HepG2 (cell line): Measurements from ENCODE around the gene KPNB1. TPM values are rescaled to one million over a fixed set of nuclear protein-coding genes. Genes with fewer than 3 reads are reported as not detected.
A peak's percentile ranks its signal among the peaks of the same experiment; 100 is the strongest.

Experiments
- CTCF ChIP-seq: sonication (generic); formaldehyde crosslinking; IDR thresholded peaks from 2 replicates; pipeline ENCODE4 v1.5.0; 2020; ENCODE audit warnings: mild to moderate bottlenecking, missing genetic modification reagents, moderate library complexity
- IRF1 ChIP-seq: sonication (generic); formaldehyde crosslinking; IDR thresholded peaks from 2 replicates; pipeline ENCODE4 v1.4.0; 2020; ENCODE audit warnings: low read depth, mild to moderate bottlenecking, missing genetic modification reagents
- KAT7 ChIP-seq: IDR thresholded peaks from 2 replicates; pipeline ENCODE4 v1.6.1; 2018; ENCODE audit warnings: borderline replicate concordance, missing compliant biosample characterization
- KDM5B ChIP-seq: sonication (generic); formaldehyde crosslinking; IDR thresholded peaks from 2 replicates; pipeline ENCODE4 v1.4.0; 2020; ENCODE audit warnings: missing genetic modification reagents, mild to moderate bottlenecking, borderline replicate concordance
- MTERF4 ChIP-seq: sonication (generic); formaldehyde crosslinking; IDR thresholded peaks from 2 replicates; pipeline ENCODE4 v1.8.0; 2023; ENCODE audit warnings: mild to moderate bottlenecking, missing genetic modification reagents
- NCOA5 ChIP-seq: sonication (generic); formaldehyde crosslinking; IDR thresholded peaks from 2 replicates; pipeline ENCODE4 v1.4.0; 2020; ENCODE audit warnings: missing genetic modification reagents
- NR2F6 ChIP-seq, 2 experiments: IDR thresholded peaks; 2 replicates each; pipeline ENCODE4 v1.6.1; 2016; ENCODE audit warnings: antibody characterized with exemption in 1 of 2, mild to moderate bottlenecking in 1 of 2
- PCBP1 ChIP-seq: fragments of 200-400 bp; formaldehyde crosslinking; IDR thresholded peaks from 2 replicates; pipeline ENCODE4 v1.6.1; 2017; ENCODE audit warnings: mild to moderate bottlenecking, low read depth, low read length, borderline replicate concordance
- PHF5A ChIP-seq: IDR thresholded peaks from one replicate; pipeline ENCODE4 v1.6.1; 2018; ENCODE audit warnings: low read depth, missing genetic modification reagents; ENCODE audit not compliant: unreplicated experiment
- RBFOX2 ChIP-seq: fragments of 200-400 bp; formaldehyde crosslinking; IDR thresholded peaks from 2 replicates; pipeline ENCODE4 v1.6.1; 2017; ENCODE audit warnings: low read depth, mild to moderate bottlenecking, low read length
- SAFB2 ChIP-seq: sonication (generic); formaldehyde crosslinking; IDR thresholded peaks from 2 replicates; pipeline ENCODE4 v1.5.1; 2020; ENCODE audit warnings: missing genetic modification reagents, low read depth, mild to moderate bottlenecking, borderline replicate concordance
- SP140L ChIP-seq: sonication (generic); formaldehyde crosslinking; IDR thresholded peaks from 2 replicates; pipeline ENCODE4 v1.4.0; 2020; ENCODE audit warnings: missing genetic modification reagents, borderline replicate concordance
- SP4 ChIP-seq: sonication (generic); formaldehyde crosslinking; IDR thresholded peaks from 2 replicates; pipeline ENCODE4 v1.8.1; 2023; ENCODE audit warnings: mild to moderate bottlenecking, missing genetic modification reagents
- TBP ChIP-seq: sonication (generic); formaldehyde crosslinking; IDR thresholded peaks from 2 replicates; pipeline ENCODE4 v1.5.0; 2020; ENCODE audit warnings: missing genetic modification reagents
- TERF1 ChIP-seq: sonication (generic); formaldehyde crosslinking; IDR thresholded peaks from 2 replicates; pipeline ENCODE4 v1.8.0; 2022; ENCODE audit warnings: mild to moderate bottlenecking, missing genetic modification reagents, moderate library complexity
- ZBTB7A ChIP-seq: sonication (generic); formaldehyde crosslinking; IDR thresholded peaks from 2 replicates; pipeline ENCODE4 v1.8.0; 2022; ENCODE audit warnings: mild to moderate bottlenecking, missing genetic modification reagents
- ZNF3 ChIP-seq: IDR thresholded peaks from 2 replicates; pipeline ENCODE4 v1.7.0; 2017; ENCODE audit warnings: inconsistent platforms
- ZNF333 ChIP-seq: sonication (generic); formaldehyde crosslinking; IDR thresholded peaks from 2 replicates; pipeline ENCODE4 v1.4.0; 2020; ENCODE audit warnings: mild to moderate bottlenecking, missing genetic modification reagents, borderline replicate concordance
- ZNF343 ChIP-seq: sonication (generic); formaldehyde crosslinking; IDR thresholded peaks from 2 replicates; pipeline ENCODE4 v1.4.0; 2020; ENCODE audit warnings: mild to moderate bottlenecking, missing genetic modification reagents
- ZNF576 ChIP-seq: sonication (generic); formaldehyde crosslinking; IDR thresholded peaks from 2 replicates; pipeline ENCODE4 v1.4.0; 2020; ENCODE audit warnings: mild to moderate bottlenecking, missing genetic modification reagents
- ZNF800 ChIP-seq: sonication (generic); formaldehyde crosslinking; IDR thresholded peaks from 2 replicates; pipeline ENCODE4 v1.4.0; 2020; ENCODE audit warnings: missing genetic modification reagents
- ZNF883 ChIP-seq: sonication (generic); formaldehyde crosslinking; IDR thresholded peaks from 2 replicates; pipeline ENCODE4 v1.5.1; 2020; ENCODE audit warnings: mild to moderate bottlenecking, missing genetic modification reagents; ENCODE audit errors: not compliant biosample characterization
- ZNF891 ChIP-seq: sonication (generic); formaldehyde crosslinking; IDR thresholded peaks from 2 replicates; pipeline ENCODE4 v1.5.0; 2020; ENCODE audit warnings: mild to moderate bottlenecking, missing genetic modification reagents
- polyA plus RNA-seq, 8 experiments: library from polyadenylated mRNA; depleted of rRNA in 3 of 8; stranded (reverse) in 7 of 8; unstranded in 1 of 8; fragments of >200 nt; fragmentation: Illumina TruSeq in 4 of 8; extraction: Trizol in 4 of 8; gene quantifications; 2 replicates each; pipeline versions ENCODE4 v1.2.1 to v1.2.3, GENCODE V29; 2011 to 2016; ENCODE audit warnings: low read depth in 4 of 8, missing spikeins in 1 of 8, mixed read lengths in 1 of 8; ENCODE audit not compliant: insufficient read depth in 1 of 8
- total RNA-seq, 5 experiments: library from RNA; depleted of rRNA; stranded (reverse); fragments of >200 nt; fragmentation: Illumina TruSeq; extraction: Trizol; gene quantifications; 2 replicates each; pipeline ENCODE4 v1.2.3, GENCODE V29; 2016; ENCODE audit warnings: low read depth in 1 of 5

KPNB1 gene
- total and polyA plus RNA-seq, 2 of the 13 experiments (the other 11 are each of a cell fraction or from before 2014, with no cell fraction given): 164 to 424 TPM

- 0 out of 2 replicates have a peak, but pooled peaks have one; percentile 1 for TF ChIP-seq CTCF (CRISPR knock-in tag)
- TF ChIP-seq KDM5B (CRISPR knock-in tag): peak; percentile 31; the same call in 1 of the 2 replicates
- TF ChIP-seq ZNF883: peak; percentile 13
- TF ChIP-seq ZNF576 (CRISPR knock-in tag): no peak
- TF ChIP-seq PHF5A: no peak
- no peak for TF ChIP-seq ZNF800 (CRISPR knock-in tag)
- peak; percentile 48; the same call in 1 of the 2 replicates for TF ChIP-seq ZNF891 (CRISPR knock-in tag)
- no peak for TF ChIP-seq NCOA5
- peak; percentile 56; the same call in 1 of the 2 replicates for TF ChIP-seq RBFOX2
- TF ChIP-seq MTERF4: no peak; the same call in 1 of the 2 replicates
- TF ChIP-seq ZNF3: 0 out of 2 replicates have a peak, but pooled peaks have one; percentile 43
- peak; percentile 70; the same call in 1 of the 2 replicates for TF ChIP-seq TERF1 (CRISPR knock-in tag)
- TF ChIP-seq NR2F6 (IDR thresholded peaks at IDR 0.05): peak; percentile 5; the same call in 1 of the 2 replicates
- TF ChIP-seq NR2F6 (CRISPR knock-in tag; IDR thresholded peaks at IDR 0.05): no peak
- 0 out of 2 replicates have a peak, but pooled peaks have one; percentile 50 for TF ChIP-seq ZBTB7A (CRISPR knock-in tag)
- TF ChIP-seq SAFB2 (CRISPR knock-in tag): no peak
- TF ChIP-seq SP4: no peak
- TF ChIP-seq TBP (CRISPR knock-in tag): no peak
- TF ChIP-seq ZNF343 (CRISPR knock-in tag): no peak; the same call in 1 of the 2 replicates
- TF ChIP-seq SP140L: no peak
- peak; percentile 15; the same call in 1 of the 2 replicates for TF ChIP-seq KAT7 (CRISPR knock-in tag)
- TF ChIP-seq ZNF333 (CRISPR knock-in tag): peak; percentile 7; the same call in 1 of the 2 replicates
- TF ChIP-seq IRF1: no peak; the same call in 1 of the 2 replicates
- peak; percentile 100; the same call in 1 of the 2 replicates for TF ChIP-seq PCBP1
These were observed 329 bp downstream of the KPNB1 start (continued) for GRCh38 chr17:47649972-47650524.
